Measurements from ENCODE around the gene ATP5MG.
"Not testable (repeated sequence)": the region's sequence is repeated elsewhere in the genome, so short reads cannot be mapped to it uniquely, and the experiment has no call there.

The ATP5MG gene

GRCh38 chr11:118401151-118401879 is at the start of gene ATP5MG:
Gene ATP5MG, plus strand, starts transcription at chr11:118401606. Its CDS starts 60 bp downstream, at chr11:118401666.
- peak; percentile 87 for DNase-seq

- no peak for DNase-seq
These were observed 48.2 kb upstream of the ATP5MG start for GRCh38 chr11:118353084-118353710.

DNA sequence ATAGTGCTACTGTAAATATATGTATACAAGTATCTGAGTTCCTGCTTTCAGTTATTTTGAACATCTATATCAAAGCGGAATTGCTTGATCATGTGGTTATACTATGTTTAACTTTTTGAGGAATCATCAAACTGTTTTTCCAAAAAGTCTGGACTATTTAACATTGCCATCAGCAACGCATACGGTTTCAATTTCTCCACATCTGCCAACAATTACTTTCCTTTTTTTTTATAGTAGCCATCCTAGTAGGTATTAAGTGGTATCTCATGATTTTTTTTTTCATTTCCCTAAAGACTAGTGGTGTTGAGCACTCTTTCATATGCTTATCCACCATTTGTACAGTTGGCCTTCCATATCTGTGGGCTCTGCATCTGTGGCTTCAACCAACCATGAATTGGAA is 43.3 kb upstream of the ATP5MG start:
- DNase-seq: no peak

DNA sequence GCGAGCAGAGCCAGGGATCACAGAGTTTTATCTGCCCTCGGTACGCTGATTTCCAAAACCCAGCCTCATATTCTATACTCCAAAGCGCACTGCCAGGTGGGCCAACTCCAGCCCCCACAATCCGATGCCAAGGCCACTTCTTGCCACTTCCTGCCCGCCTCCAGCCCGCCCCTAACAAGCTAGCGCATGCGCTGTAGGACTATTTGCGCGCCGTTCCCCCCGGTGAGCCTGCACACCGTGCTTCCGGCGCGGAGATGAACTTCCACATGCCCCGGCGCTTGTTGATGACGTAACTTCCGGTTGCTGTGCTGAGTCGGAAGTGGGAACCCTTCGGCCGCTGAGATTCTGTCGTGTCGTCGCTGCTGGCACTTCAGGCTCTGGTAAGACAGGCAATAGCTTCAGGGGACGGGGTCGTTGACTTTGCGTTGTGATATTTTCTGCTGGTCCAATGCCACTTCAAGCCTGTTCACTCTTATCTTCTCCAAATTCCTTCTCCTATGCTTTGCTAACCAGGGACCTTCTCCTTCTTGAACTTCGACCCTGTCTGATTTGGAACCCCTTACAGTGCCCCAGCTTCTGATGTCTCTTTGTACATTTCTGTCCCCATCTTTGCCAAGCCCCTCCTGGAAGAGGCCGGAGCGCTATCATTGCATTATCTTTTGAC is 42.0 kb upstream of the ATP5MG start, which contains the start of gene UBE4A:
TSS of gene UBE4A (plus strand) at position 306 of the 664 bp plus-strand sequence. CDS start 5,481 bp downstream, outside the sequence.
- peak; percentile 95 for DNase-seq

- no peak for DNase-seq
These were observed 36.3 kb upstream of the ATP5MG start for GRCh38 chr11:118364956-118365615.

GRCh38 chr11:118366287-118366686 is 35.1 kb upstream of the ATP5MG start:
- no peak for DNase-seq

GRCh38 chr11:118370774-118371173 is 30.6 kb upstream of the ATP5MG start:
- DNase-seq: no peak

DNA sequence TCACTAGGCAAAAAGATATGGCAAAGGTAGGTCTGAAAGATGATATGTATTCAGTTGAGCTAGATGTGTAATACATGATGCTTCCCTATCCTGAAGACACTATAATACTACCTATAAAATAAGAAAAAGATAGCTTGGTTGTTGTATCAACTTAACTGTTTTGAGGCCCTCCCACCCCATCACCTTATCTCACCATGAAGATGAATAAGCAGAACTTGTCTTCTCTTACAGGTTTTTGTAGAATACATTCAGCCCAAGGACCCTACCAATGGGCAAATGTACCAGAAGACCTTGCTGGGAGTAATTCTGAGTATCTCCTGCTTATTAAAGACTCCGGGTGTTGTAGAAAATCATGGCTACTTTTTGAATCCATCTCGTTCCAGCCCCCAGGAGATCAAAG is 28.1 kb upstream of the ATP5MG start:
- no peak for DNase-seq

- DNase-seq: no peak
These were observed 27.5 kb upstream of the ATP5MG start for GRCh38 chr11:118373871-118374270.

DNA sequence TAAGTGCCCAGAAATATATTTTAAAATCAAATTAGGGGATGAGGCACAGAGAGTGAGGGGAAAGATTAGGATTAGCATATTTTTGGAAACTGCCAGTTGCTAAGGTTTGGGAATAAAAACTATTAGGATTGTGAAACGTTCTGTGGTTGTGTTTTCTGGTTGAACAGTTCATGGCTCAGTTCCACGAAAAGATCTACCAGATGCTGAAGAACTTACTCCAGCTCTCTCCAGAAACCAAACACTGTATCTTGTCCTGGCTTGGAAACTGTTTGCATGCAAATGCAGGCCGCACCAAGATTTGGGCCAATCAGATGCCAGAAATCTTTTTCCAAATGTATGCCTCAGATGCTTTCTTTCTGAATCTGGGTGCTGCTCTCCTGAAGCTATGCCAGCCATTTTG is 26.7 kb upstream of the ATP5MG start:
- no peak for DNase-seq

- no peak for DNase-seq
These were observed 25.4 kb upstream of the ATP5MG start for GRCh38 chr11:118375978-118376377.

DNA sequence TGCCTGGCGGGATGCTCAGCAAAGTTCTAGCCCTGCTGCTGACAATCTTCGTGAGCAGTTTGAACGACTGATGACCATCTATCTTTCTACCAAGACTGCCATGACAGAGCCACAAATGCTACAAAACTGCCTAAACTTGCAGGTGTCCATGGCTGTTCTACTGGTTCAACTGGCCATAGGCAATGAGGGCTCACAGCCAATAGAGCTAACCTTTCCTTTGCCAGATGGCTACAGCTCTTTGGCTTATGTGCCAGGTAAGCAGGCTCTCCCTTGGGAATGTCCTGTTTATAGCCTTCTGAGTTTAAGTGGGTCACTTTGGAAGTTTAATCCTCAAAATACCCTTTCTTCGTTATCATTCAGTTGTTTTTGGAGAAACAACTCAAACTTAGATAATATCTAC is 21.9 kb upstream of the ATP5MG start:
- no peak for DNase-seq

GRCh38 chr11:118380571-118380970 is 20.8 kb upstream of the ATP5MG start:
- no peak for DNase-seq

DNA sequence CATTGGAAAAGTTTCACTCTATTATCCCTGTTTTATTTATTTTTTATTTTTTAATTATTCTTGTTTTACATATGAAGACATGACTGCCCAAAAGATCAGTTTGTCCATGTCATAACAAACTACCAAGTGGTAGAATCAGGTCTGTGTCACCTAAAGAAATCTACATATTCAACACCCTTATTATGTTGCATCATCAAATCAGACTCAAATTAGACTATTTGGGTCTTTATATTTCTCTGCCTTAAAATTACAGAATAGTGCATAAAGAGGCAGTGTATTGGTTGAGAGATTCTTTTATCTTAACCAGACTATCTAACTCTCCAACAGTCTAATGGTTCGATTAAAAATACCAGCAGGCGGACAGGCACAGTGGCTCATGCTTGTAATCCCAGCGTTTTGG is 18.5 kb upstream of the ATP5MG start:
- DNase-seq: no peak

DNA sequence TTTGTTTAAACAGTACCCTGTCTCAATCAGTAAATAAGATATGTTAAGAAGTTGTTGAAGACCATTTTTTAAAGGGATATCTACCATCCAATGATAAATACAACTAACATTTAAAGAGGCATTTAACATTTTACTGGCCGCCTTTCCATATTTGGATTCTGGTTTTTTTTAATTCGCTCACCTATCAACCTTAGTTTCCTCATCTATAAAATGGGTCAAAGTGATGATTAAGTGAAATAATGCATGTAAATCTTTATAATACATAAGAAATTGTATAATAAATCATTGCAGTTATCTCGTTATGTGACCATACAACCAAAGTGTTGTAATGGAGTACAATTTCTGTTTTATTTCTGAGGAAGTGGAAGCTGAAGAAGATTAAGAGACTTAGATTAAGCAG is 17.7 kb upstream of the ATP5MG start:
- no peak for DNase-seq

GRCh38 chr11:118396097-118396501 is 5.3 kb upstream of the ATP5MG start:
- DNase-seq: no peak

- DNase-seq: no peak
These were observed 4.0 kb upstream of the ATP5MG start for GRCh38 chr11:118397448-118397847.

- DNase-seq: peak; percentile 28
These were observed 2.4 kb upstream of the ATP5MG start for GRCh38 chr11:118398791-118399559.

GRCh38 chr11:118401880-118402590 is 629 bp downstream of the ATP5MG start:
- DNase-seq: no peak

DNA sequence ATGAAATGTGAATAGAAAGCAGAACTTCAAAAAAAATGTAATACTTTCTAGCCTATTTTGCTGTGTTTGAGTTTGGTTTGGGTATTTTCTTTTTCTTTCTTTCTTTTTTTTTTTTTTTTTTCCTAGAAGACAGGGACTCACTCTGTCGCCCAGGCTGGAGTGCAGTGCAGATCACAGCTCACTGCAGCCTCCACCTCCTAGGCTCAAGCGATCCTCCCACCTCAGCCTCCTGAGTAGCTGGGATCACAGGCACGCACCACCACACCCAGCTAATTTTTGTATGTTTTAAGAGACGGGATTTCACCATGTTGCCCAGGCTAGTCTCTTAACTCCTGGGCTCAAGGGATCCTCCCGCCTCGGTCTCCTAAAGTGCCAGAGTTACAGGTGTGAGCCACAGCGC is 1.2 kb downstream of the ATP5MG start:
- DNase-seq: not testable (repeated sequence)

GRCh38 chr11:118406599-118407166 is 5.3 kb downstream of the ATP5MG start:
- no peak for DNase-seq

All from activated T-cell treated with anti-CD3 and anti-CD28 coated beads, Interleukin-2, amount 50 U/mL, for 1 hour (primary cell).